Central memory CD8-positive, alpha-beta T cell (primary cell): Measurements from ENCODE around the gene PRTG.
"Not testable (repeated sequence)": the region's sequence is repeated elsewhere in the genome, so short reads cannot be mapped to it uniquely, and the experiment has no call there.

Experiments
- ATAC-seq: fragments of 150-1000 bp; cut with Tn5 transposase; replicated peaks from 2 replicates; pipeline ENCODE4 v1.10.0; 2022; ENCODE audit warnings: mild to moderate bottlenecking, moderate FRiP score, moderate number of reproducible peaks; ENCODE audit not compliant: poor library complexity, severe bottlenecking; ENCODE audit errors: extremely low read depth
- DNase-seq, 2 donors: peaks; one replicate each; pipeline ENCODE4 v3.0.0; 2021; ENCODE audit warnings: low spot score in 2 of 2
- H3K27ac Mint-ChIP-seq: one replicate; pipeline ENCODE4 v1.8.0; 2022; ENCODE audit warnings: low read depth, mild to moderate bottlenecking, moderate library complexity, mixed read lengths
- H3K27me3 Mint-ChIP-seq: one replicate; pipeline ENCODE4 v1.8.0; 2022; ENCODE audit warnings: mixed read lengths
- H3K36me3 Mint-ChIP-seq: one replicate; pipeline ENCODE4 v1.8.0; 2022; ENCODE audit warnings: mild to moderate bottlenecking, moderate library complexity, mixed read lengths; ENCODE audit not compliant: insufficient read depth
- H3K4me1 Mint-ChIP-seq: one replicate; pipeline ENCODE4 v1.8.0; 2022; ENCODE audit warnings: mixed read lengths
- H3K4me3 Mint-ChIP-seq: one replicate; pipeline ENCODE4 v1.8.0; 2022; ENCODE audit warnings: mild to moderate bottlenecking, moderate library complexity, mixed read lengths
- H3K9me3 Mint-ChIP-seq: one replicate; pipeline ENCODE4 v1.8.0; 2022; ENCODE audit warnings: mixed read lengths

PRTG gene

DNA sequence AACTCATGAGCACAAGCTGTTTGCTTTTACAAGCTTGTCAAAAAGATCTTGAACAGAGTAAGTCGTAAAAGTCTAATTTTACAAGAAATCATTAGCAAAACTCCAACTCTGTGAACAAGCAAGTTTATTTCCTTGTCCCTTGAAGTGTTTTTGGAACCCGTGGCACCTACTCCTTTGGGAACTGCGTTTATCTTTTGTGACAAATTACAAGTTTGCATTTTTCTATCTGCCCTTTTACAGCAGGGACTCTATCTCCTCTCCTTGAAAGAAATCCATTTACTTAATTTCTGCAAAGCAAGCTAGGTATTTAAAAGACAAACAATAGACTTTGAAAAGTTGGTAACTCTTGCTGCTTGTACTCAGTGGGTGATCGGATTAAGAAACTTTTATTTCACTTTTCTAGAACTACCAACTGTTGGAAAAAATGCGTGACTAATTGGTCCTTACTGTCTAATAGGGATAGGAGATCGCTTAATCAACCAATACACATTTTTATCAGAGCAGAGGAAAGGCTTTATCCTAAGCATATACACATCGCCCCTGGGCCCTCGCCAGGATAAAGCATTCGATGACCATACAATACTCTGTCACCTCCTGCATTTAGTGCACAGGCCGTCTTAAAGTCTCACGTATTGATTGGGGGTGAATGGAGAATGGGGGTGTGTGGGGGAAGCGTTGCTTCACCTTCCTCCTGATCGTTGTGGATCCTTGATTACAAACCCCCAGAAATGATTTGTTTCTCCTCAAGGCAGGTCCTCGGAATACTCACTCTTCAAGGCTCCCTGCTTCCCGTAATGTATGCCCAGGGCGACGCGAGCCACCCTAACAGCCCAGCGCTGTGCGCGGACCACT lies 1.7 kb downstream of the PRTG start:
- Mint-ChIP-seq H3K9me3 (no peaks in the 10 kb centered on the region), H3K27me3 (peaks cover 28% of the 10 kb centered on the region), H3K27ac (no peak overlapping the region), H3K4me1 (no peaks in the 10 kb centered on the region), H3K36me3 (no peaks in the 10 kb centered on the region), H3K4me3 (no peak overlapping the region)
- ATAC-seq (no peak), DNase-seq (no peak)

DNA sequence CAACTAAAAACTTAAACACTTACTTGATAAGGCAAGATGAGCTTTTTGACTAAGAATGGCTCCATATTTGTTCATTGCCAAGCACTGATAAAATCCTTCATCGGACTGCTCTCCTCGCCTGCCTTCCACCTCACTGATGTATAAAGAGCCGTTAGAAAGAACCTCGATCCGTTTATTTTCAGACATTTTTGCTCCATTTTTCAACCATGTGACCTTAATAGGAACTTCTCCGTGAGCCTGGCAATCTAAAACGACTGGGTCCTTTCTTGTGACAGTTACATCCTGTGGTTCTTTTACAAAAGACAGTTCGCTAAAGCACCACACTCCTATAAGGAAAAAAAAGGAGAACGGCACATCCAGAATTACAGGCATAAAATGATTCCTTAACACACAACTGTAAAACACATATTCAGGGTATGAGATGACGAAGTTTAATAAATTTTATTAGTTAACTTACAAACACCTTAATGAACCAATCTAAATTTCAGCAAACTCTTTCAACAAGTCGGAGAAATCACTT lies 2.5 kb downstream of the PRTG start:
- H3K9me3 Mint-ChIP-seq = no peaks in the 10 kb centered on the region
- H3K4me1 Mint-ChIP-seq = no peaks in the 10 kb centered on the region
- H3K4me3 Mint-ChIP-seq = no peak overlapping the region
- DNase-seq = no peak
- peaks cover 28% of the 10 kb centered on the region for H3K27me3 Mint-ChIP-seq
- H3K27ac Mint-ChIP-seq = no peak overlapping the region
- ATAC-seq = no peak
- no peaks in the 10 kb centered on the region for H3K36me3 Mint-ChIP-seq

DNA sequence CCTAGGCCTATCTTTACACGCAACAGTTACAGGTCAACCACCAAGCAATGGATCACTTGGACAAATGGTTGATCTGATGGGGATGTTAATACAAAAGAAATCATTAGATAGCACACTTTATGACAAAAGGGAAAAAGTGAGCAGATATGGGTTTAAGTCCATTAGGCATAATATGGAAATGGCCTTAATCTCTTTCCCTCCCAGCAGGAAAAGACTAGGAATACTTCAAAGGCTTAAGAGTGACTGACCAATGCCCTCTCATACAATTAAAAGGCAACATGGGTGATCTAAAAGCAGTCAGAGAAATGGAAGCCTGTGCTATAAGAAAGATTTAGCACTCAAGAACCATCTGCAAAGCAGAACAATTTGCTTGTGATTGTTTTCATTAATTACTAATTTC lies 3.3 kb downstream of the PRTG start:
- H3K27me3 Mint-ChIP-seq = peaks cover 21% of the 10 kb centered on the region
- no peaks in the 10 kb centered on the region for H3K9me3 Mint-ChIP-seq
- no peaks in the 10 kb centered on the region for H3K36me3 Mint-ChIP-seq

DNA sequence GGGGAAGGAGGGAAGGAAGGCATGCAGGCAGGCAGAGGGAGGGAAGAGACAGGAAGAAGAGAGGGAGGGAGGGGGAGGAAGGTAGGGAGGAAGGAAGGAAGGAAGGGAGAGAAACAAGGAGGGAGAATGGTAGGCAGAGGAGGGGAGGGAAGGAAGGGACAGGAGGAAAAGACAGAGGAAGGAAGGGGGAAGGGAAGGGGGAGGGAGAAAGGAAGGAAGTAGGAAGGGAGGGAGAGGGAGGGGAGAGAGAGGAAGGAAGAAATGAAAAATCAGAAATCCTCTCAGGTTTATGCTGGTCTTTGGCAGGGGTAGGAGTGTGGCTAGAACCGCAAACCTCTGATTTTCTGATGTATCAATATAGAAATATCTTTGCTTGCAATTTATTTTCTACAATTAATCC lies 4.2 kb downstream of the PRTG start:
- ATAC-seq = no peak
- peaks cover 16% of the 10 kb centered on the region for H3K27me3 Mint-ChIP-seq
- no peaks in the 10 kb centered on the region for H3K9me3 Mint-ChIP-seq
- no peak overlapping the region for H3K4me3 Mint-ChIP-seq
- no peak for DNase-seq
- no peaks in the 10 kb centered on the region for H3K36me3 Mint-ChIP-seq
- no peak overlapping the region for H3K27ac Mint-ChIP-seq
- no peaks in the 10 kb centered on the region for H3K4me1 Mint-ChIP-seq

More for the DNA sequence above, 3.3 kb downstream of the PRTG start:
- H3K4me3 Mint-ChIP-seq = no peak overlapping the region
- DNase-seq = no peak
- no peak overlapping the region for H3K27ac Mint-ChIP-seq
- ATAC-seq = no peak
- no peaks in the 10 kb centered on the region for H3K4me1 Mint-ChIP-seq

DNA sequence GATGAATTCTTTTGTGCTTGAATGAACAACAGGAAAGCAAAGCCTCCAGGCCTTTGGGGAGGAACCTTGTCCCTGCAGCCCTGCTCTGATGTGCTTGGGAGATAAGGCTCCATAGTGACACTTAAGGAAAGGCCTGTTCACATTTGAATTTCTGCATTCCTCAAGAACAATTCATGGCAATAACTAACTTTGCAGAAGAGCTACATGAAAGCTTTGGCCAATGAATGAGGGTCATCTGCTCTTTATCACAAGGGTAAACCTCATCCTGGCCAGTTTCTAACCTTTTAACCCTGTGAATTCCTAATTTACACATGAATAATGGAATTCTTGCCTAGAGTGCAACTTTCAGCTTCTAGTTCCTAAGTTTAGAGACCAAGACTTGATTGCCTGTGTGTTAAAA lies 5.6 kb downstream of the PRTG start:
- no peak for ATAC-seq
- H3K27ac Mint-ChIP-seq = no peak overlapping the region
- no peaks in the 10 kb centered on the region for H3K36me3 Mint-ChIP-seq
- no peaks in the 10 kb centered on the region for H3K4me1 Mint-ChIP-seq
- H3K4me3 Mint-ChIP-seq = no peak overlapping the region
- peaks cover 15% of the 10 kb centered on the region for H3K27me3 Mint-ChIP-seq
- H3K9me3 Mint-ChIP-seq = no peaks in the 10 kb centered on the region
- no peak for DNase-seq

DNA sequence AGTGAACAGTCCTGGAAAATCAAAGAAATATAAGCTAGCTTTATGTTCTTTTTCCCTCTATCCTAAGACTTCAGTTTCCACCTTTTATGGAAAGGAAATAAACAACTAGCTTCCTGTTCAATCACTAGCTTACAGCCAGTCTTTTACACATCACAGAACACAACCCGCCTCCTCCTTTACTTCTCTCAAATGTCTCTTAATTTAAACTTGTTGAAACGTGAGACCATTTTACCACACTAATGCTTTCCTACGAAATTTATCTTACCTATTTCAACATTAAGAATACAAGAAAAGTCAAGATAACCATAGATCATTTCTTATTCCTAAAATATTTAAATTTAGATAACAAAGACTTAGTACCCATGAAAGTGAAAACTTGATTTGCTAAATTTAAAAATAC lies 6.2 kb downstream of the PRTG start:
- no peaks in the 10 kb centered on the region for H3K4me1 Mint-ChIP-seq
- H3K27ac Mint-ChIP-seq = no peak overlapping the region
- no peaks in the 10 kb centered on the region for H3K9me3 Mint-ChIP-seq
- H3K4me3 Mint-ChIP-seq = no peak overlapping the region
- peaks cover 15% of the 10 kb centered on the region for H3K27me3 Mint-ChIP-seq
- no peaks in the 10 kb centered on the region for H3K36me3 Mint-ChIP-seq
- ATAC-seq (no peak), DNase-seq (no peak)

DNA sequence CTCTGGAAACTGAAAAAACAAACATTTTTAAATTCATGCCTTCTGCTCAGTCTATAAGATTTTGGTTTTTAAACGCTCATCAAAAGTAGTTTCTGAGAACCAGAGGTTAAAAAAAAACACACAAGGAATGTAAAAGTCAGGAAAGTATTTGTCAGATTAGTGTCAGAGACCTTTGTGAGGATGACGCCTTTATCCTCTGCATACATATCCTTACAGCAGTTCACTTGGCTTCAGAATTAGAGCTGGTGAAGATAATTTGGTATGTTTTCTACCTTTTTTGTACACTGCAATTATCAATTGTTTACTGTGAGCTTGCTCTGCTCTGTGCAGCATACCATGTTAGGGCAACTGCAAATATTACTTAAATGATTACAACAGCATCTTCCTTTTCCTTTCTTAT lies 8.3 kb downstream of the PRTG start:
- Mint-ChIP-seq H3K4me1 (no peaks in the 10 kb centered on the region), H3K9me3 (no peaks in the 10 kb centered on the region), H3K4me3 (no peak overlapping the region), H3K27me3 (peaks cover 16% of the 10 kb centered on the region), H3K27ac (no peak overlapping the region), H3K36me3 (no peaks in the 10 kb centered on the region)
- ATAC-seq (no peak), DNase-seq (no peak)

DNA sequence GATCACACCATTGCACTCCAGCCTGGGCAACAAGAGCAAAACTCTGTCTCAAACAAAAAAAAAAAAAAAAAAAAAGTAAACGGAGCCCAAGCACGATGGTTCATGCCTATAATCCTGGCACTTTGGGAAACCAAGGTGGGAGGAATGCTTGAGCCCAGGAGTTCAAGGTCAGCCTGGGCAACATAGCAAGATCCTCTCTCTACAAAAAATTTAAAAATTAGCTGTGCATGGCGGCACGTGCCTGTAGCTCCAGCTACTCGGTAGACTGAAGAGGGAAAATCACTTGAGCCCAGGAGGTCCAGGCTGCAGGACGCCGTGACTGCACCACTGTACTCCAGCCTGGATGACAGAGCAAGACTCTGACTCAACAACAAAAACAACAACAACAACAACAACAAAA lies 9.5 kb downstream of the PRTG start:
- DNase-seq, H3K9me3 Mint-ChIP-seq, H3K27ac Mint-ChIP-seq, H3K36me3 Mint-ChIP-seq, ATAC-seq, H3K4me1 Mint-ChIP-seq, H3K4me3 Mint-ChIP-seq: not testable (repeated sequence)
- peaks cover 28% of the 10 kb centered on the region for H3K27me3 Mint-ChIP-seq

DNA sequence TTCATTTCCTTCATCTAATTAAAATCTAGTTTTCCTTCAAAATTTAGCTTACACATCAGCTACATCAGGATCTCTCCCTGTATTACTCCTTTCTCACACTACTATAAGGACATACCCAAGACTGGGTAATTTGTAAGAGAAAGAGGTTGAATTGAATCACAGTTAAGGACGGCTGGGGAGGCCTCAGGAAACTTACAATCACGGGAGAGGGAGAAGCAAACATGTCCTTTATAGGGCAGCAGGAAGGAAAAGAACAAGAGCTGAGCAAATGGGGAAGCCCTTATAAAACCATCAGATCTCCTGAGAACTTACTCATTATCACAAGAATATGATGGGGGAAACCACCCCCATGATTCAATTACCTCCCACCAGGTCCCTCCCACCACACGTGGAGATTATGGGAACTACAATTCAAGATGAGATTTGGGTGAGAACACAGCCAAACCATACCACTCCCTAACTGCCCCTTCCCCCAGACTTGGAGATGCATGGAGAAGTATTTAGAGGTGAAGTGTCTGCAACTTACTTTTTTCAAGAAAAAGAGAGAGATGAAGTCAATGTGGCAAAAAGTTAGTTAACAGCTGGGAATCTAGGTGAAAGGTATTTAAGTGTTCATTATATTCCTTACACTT lies 21.3 kb downstream of the PRTG start:
- H3K27me3 Mint-ChIP-seq = peaks cover 65% of the 10 kb centered on the region

DNA sequence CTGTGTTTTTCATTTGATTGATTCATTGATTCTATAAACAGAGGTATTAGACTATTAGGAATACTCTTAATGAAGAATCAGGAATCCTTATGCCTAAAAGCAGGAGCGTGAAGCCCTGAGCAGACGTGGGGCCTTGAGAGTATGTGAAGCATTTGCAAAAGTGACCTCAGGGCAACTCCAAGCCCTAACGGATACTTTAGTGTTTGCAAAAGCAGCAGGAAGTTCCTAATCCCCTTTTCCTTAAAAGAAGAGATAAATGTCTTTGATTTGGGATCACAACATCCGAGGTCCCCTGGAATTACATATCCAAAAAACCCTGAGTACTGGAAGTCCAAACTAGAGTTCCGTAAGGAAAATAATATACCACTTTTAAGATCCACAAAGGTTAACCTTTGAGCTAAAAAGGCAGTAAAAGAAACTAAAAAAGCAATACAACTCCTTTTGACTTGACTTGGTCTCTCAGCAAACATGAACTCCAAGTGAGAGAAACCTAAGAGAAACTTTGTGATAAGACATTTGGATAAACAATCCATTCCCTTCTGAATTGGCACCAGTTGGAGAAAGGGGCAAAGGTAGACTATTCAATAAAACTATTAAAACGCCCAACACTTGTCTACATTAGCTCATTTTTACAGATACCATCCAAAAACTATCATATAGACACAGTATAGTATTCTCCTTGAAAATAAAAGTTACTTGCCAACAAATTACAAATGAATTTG lies 27.4 kb downstream of the PRTG start:
- no peak overlapping the region for H3K4me3 Mint-ChIP-seq
- H3K36me3 Mint-ChIP-seq = no peaks in the 10 kb centered on the region
- H3K9me3 Mint-ChIP-seq = no peaks in the 10 kb centered on the region
- DNase-seq (no peak), ATAC-seq (no peak)
- peaks cover 5% of the 10 kb centered on the region for H3K27me3 Mint-ChIP-seq
- no peak overlapping the region for H3K27ac Mint-ChIP-seq
- no peaks in the 10 kb centered on the region for H3K4me1 Mint-ChIP-seq

More for the DNA sequence above, 21.3 kb downstream of the PRTG start:
- no peak overlapping the region for H3K27ac Mint-ChIP-seq
- H3K36me3 Mint-ChIP-seq = no peaks in the 10 kb centered on the region
- ATAC-seq = no peak
- no peaks in the 10 kb centered on the region for H3K9me3 Mint-ChIP-seq
- DNase-seq = no peak
- H3K4me3 Mint-ChIP-seq = no peak overlapping the region
- H3K4me1 Mint-ChIP-seq = no peaks in the 10 kb centered on the region

DNA sequence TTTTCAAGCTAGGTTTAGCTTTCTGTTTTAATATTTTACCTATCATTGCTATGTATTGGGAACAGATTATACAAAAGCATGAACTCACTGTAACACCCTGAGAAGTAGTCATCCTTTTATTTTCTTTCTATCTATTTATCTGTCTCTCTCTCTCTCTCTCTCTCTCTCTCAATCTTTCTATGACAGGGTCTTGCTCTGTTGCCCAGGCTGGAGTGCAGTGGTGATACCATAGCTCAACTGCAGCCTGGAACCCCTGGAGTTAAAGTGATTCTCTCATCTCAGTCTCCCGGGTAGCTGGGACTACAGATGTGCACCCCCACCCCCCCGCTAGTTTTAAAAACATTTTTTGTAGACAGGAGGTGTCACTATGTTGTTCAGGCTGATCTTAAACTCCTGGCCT lies 28.9 kb downstream of the PRTG start:
- ATAC-seq (no peak), DNase-seq (no peak)
- Mint-ChIP-seq H3K4me1 (no peaks in the 10 kb centered on the region), H3K36me3 (no peaks in the 10 kb centered on the region), H3K27ac (no peak overlapping the region), H3K9me3 (no peaks in the 10 kb centered on the region), H3K27me3 (no peaks in the 10 kb centered on the region), H3K4me3 (no peak overlapping the region)

DNA sequence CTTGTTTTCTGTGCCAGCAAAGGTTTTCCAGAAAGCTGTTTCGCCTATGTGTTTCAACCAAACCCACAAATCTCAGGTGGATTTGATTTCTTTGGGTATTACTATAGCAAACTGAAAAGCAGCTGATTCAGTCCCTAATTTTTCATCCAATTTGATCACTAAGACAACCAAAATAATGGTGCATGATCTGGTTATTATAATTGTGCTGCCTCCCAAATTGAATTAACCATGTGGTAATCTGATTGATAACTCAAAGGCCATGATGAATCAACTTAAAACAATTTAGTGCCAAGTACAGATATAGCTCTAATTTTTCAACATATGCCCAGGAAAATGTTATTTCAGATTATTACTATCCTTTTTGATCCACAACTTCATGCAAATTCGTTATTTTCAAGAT lies 30.6 kb downstream of the PRTG start:
- no peak overlapping the region for H3K27ac Mint-ChIP-seq
- H3K36me3 Mint-ChIP-seq = no peaks in the 10 kb centered on the region
- H3K9me3 Mint-ChIP-seq = no peaks in the 10 kb centered on the region

More for the DNA sequence above, 30.6 kb downstream of the PRTG start:
- no peak overlapping the region for H3K4me3 Mint-ChIP-seq
- no peak for ATAC-seq
- no peaks in the 10 kb centered on the region for H3K4me1 Mint-ChIP-seq
- peaks cover 12% of the 10 kb centered on the region for H3K27me3 Mint-ChIP-seq
- DNase-seq = no peak
